GM23248 (cell line): ENCODE data around the gene CCDC127. TPM values are rescaled to one million over a fixed set of nuclear protein-coding genes. Genes with fewer than 3 reads are reported as not detected.

ENCODE experiments used
- DNase-seq: peaks from one replicate; pipeline ENCODE4 v3.0.0-alpha.2; 2015
- H2AFZ ChIP-seq: fragments of 200-600 bp; sonication (generic); 2 replicates; pipeline ENCODE4 v1.6.1; 2016; ENCODE audit warnings: antibody characterized with exemption
- H3F3A ChIP-seq: fragments of 200-600 bp; sonication (generic); 2 replicates; pipeline ENCODE4 v1.6.1; 2016; ENCODE audit warnings: mild to moderate bottlenecking, antibody characterized with exemption, mixed run types; ENCODE audit not compliant: insufficient read depth
- H3K27ac ChIP-seq: fragments of 200-600 bp; sonication (generic); 2 replicates; pipeline ENCODE4 v1.5.1; 2016; ENCODE audit warnings: mild to moderate bottlenecking
- H3K27me3 ChIP-seq: fragments of 200-600 bp; sonication (generic); replicated peaks from 2 replicates; pipeline ENCODE4 v1.6.1; 2016; ENCODE audit warnings: mild to moderate bottlenecking; ENCODE audit not compliant: insufficient read depth
- H3K36me3 ChIP-seq: fragments of 200-600 bp; sonication (generic); 2 replicates; pipeline ENCODE4 v1.6.1; 2016; ENCODE audit warnings: low read depth, mild to moderate bottlenecking
- H3K4me1 ChIP-seq: fragments of 200-600 bp; sonication (generic); 2 replicates; pipeline ENCODE4 v1.6.1; 2016; ENCODE audit warnings: mild to moderate bottlenecking; ENCODE audit not compliant: insufficient read depth
- H3K4me2 ChIP-seq: fragments of 200-600 bp; sonication (generic); one replicate; pipeline ENCODE4 v1.6.1; 2016; ENCODE audit warnings: mild to moderate bottlenecking; ENCODE audit not compliant: unreplicated experiment
- H3K4me3 ChIP-seq: fragments of 200-600 bp; sonication (generic); 2 replicates; pipeline ENCODE4 v1.5.1; 2016; ENCODE audit warnings: mild to moderate bottlenecking
- H3K79me2 ChIP-seq: fragments of 200-600 bp; sonication (generic); 2 replicates; pipeline ENCODE4 v1.6.1; 2016; ENCODE audit warnings: mild to moderate bottlenecking; ENCODE audit not compliant: insufficient read depth
- H3K9ac ChIP-seq: fragments of 200-600 bp; sonication (generic); 2 replicates; pipeline ENCODE4 v1.6.1; 2016; ENCODE audit warnings: mild to moderate bottlenecking
- H3K9me2 ChIP-seq: fragments of 200-600 bp; sonication (generic); 2 replicates; pipeline ENCODE4 v1.6.1; 2016; ENCODE audit warnings: mixed run types, mild to moderate bottlenecking, moderate library complexity; ENCODE audit not compliant: insufficient read depth
- H3K9me3 ChIP-seq: fragments of 200-600 bp; sonication (generic); one replicate; pipeline ENCODE4 v1.6.1; 2017; ENCODE audit warnings: low read depth
- H4K20me1 ChIP-seq: fragments of 200-600 bp; sonication (generic); 2 replicates; pipeline ENCODE4 v1.6.0; 2016; ENCODE audit not compliant: insufficient read depth
- EZH2 ChIP-seq: fragments of 200-600 bp; sonication (generic); IDR thresholded peaks from 2 replicates; pipeline ENCODE4 v1.6.1; 2018; ENCODE audit warnings: antibody characterized with exemption, mild to moderate bottlenecking; ENCODE audit not compliant: insufficient read depth, poor library complexity, severe bottlenecking
- EZH2phosphoT487 ChIP-seq: fragments of 200-600 bp; sonication (generic); IDR thresholded peaks from 2 replicates; pipeline ENCODE4 v1.6.1; 2018; ENCODE audit warnings: antibody characterized with exemption, moderate library complexity, mild to moderate bottlenecking, low read depth; ENCODE audit not compliant: insufficient read depth
- WGBS, 2 experiments: methylation state at CpG; one replicate each; pipeline ENCODE4 v1.1.6; 2015 to 2017; ENCODE audit warnings: low lambda C conversion rate in 2 of 2, low coverage in 1 of 2; ENCODE audit errors: missing lambda C conversion rate in 2 of 2; 5-methylcytosine and 5-hydroxymethylcytosine counted together
- in situ Hi-C: fragments of 300-500 bp; cut with MboI; formaldehyde crosslinking; loops from 2 replicates; pipeline ENCODE4 v1.15.0; 2020
- polyA plus RNA-seq: library from polyadenylated mRNA; unstranded; fragments of >200 nt; fragmentation: Nextera tagmentation; extraction: Ambion mirVana; gene quantifications from 2 replicates; pipeline ENCODE4 v1.2.1, GENCODE V29; 2016
- total RNA-seq: library from RNA; depleted of rRNA; stranded (reverse); fragments of >200 nt; shearing (Covaris generic); gene quantifications from 2 replicates; pipeline ENCODE4 v1.2.3, GENCODE V29; 2014

Gene CCDC127
- total and polyA plus RNA-seq, 2 experiments from 2014 or later = 6.3 to 11.3 TPM

GRCh38 chr5:190366-191035, 27.5 kb downstream of the CCDC127 start:
- WGBS, 2 experiments = 67 to 69% methylated on average over 15 to 16 of the region's 16 CpGs
- no peaks in the 10 kb centered on the region; the same call in 1 of the 2 replicates for H3K27me3 ChIP-seq
- no peak overlapping the region for H3K4me2 ChIP-seq
- H3F3A ChIP-seq = no peaks in the 10 kb centered on the region
- no peak overlapping the region for H3K9ac ChIP-seq
- in situ Hi-C loops = no loop called here
- no peak overlapping the region for H2AFZ ChIP-seq
- no peaks in the 10 kb centered on the region for H4K20me1 ChIP-seq
- no peak overlapping the region for H3K4me3 ChIP-seq
- no peaks in the 10 kb centered on the region for H3K79me2 ChIP-seq
- no peaks in the 10 kb centered on the region for H3K9me2 ChIP-seq
- no peaks in the 10 kb centered on the region for H3K4me1 ChIP-seq
- DNase-seq = no peak
- no peak for TF ChIP-seq EZH2phosphoT487
- no peak for TF ChIP-seq EZH2
- no peak overlapping the region for H3K27ac ChIP-seq
- H3K36me3 ChIP-seq = no peaks in the 10 kb centered on the region
- no peaks in the 10 kb centered on the region for H3K9me3 ChIP-seq

GRCh38 chr5:189976-190365, 28.0 kb downstream of the CCDC127 start:
- Histone ChIP-seq H3K79me2 (no peaks in the 10 kb centered on the region), H3K4me3 (no peak overlapping the region), H3K27ac (no peak overlapping the region), H3K9ac (no peak overlapping the region), H3K4me1 (no peaks in the 10 kb centered on the region), H3K9me2 (no peaks in the 10 kb centered on the region), H3K27me3 (no peaks in the 10 kb centered on the region; the same call in 1 of the 2 replicates), H3F3A (no peaks in the 10 kb centered on the region), H3K4me2 (no peak overlapping the region), H3K36me3 (no peaks in the 10 kb centered on the region), H2AFZ (no peak overlapping the region), H4K20me1 (no peaks in the 10 kb centered on the region), H3K9me3 (no peaks in the 10 kb centered on the region)
- in situ Hi-C loops = no loop called here
- DNase-seq = no peak
- 70 to 75% methylated on average over 11 of the region's 11 CpGs for WGBS, 2 experiments
- TF ChIP-seq EZH2 (no peak), EZH2phosphoT487 (no peak)

- WGBS, 2 experiments = 82 to 87% methylated on average over 9 to 10 of the region's 10 CpGs
- in situ Hi-C loops = no loop called here
These were observed 28.5 kb downstream of the CCDC127 start for GRCh38 chr5:189486-189885.

GRCh38 chr5:188488-189481, 29.2 kb downstream of the CCDC127 start:
- H3K4me1 ChIP-seq = peaks cover 4% of the 10 kb centered on the region; the same call in 1 of the 2 replicates
- no peak for TF ChIP-seq EZH2
- no peak for TF ChIP-seq EZH2phosphoT487
- in situ Hi-C loops = no loop called here
- H3K27me3 ChIP-seq = no peaks in the 10 kb centered on the region; the same call in 1 of the 2 replicates
- DNase-seq = peak; percentile 91
- no peaks in the 10 kb centered on the region for H4K20me1 ChIP-seq
- 0 out of 2 replicates have a peak overlapping the region, but pooled peaks have one; percentile 31 for H3K9ac ChIP-seq
- H2AFZ ChIP-seq = peak overlapping the region; percentile 49; the same call in 1 of the 2 replicates
- H3F3A ChIP-seq = no peaks in the 10 kb centered on the region
- H3K4me3 ChIP-seq = peak overlapping the region; percentile 33; the same call in 1 of the 2 replicates
- no peak overlapping the region for H3K27ac ChIP-seq
- H3K4me2 ChIP-seq = peak overlapping the region; percentile 72
- no peaks in the 10 kb centered on the region for H3K9me2 ChIP-seq
- H3K36me3 ChIP-seq = no peaks in the 10 kb centered on the region
- H3K79me2 ChIP-seq = no peaks in the 10 kb centered on the region
- no peaks in the 10 kb centered on the region for H3K9me3 ChIP-seq
- 27 to 29% methylated on average over 35 to 37 of the region's 37 CpGs for WGBS, 2 experiments

More at GRCh38 chr5:189486-189885, 28.5 kb downstream of the CCDC127 start:
- H2AFZ ChIP-seq = no peak overlapping the region
- H3K4me3 ChIP-seq = no peak overlapping the region
- no peaks in the 10 kb centered on the region for H3K9me2 ChIP-seq
- H3K79me2 ChIP-seq = no peaks in the 10 kb centered on the region
- H4K20me1 ChIP-seq = no peaks in the 10 kb centered on the region
- no peaks in the 10 kb centered on the region; the same call in 1 of the 2 replicates for H3K27me3 ChIP-seq
- H3K9me3 ChIP-seq = no peaks in the 10 kb centered on the region
- TF ChIP-seq EZH2phosphoT487 (no peak), EZH2 (no peak)
- H3K27ac ChIP-seq = no peak overlapping the region
- no peak overlapping the region for H3K4me2 ChIP-seq
- H3K36me3 ChIP-seq = no peaks in the 10 kb centered on the region
- no peak overlapping the region for H3K9ac ChIP-seq
- no peak for DNase-seq
- no peaks in the 10 kb centered on the region for H3F3A ChIP-seq
- H3K4me1 ChIP-seq = peaks cover 3% of the 10 kb centered on the region; the same call in 1 of the 2 replicates
